Suppressor macrophage (primary cell): ENCODE data around the gene ADGRV1.

ENCODE experiments used
- DNase-seq, 4 experiments: peaks; one replicate each; pipeline ENCODE4 v3.0.0-alpha.2; 2020 to 2022

The ADGRV1 gene

DNA sequence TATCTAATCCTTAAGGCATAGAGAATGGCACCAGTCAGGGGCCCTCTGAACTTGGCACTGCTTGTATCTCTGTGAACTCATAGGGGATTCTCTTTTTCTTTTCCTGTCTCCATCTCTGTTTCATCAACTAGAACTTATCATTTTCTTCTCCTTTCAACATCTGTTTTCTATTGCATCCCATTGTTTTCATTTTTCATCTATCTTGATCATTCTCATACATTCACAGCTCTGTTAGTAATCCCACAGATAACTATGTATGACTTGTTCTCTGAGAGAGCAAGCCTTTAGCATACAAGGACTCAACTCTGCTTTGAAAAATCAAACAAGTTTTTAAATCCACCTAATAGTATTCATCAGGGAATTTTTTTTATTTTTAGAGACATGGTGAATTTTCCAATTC lies 560.2 kb downstream of the ADGRV1 start:
- no peak for DNase-seq

DNA sequence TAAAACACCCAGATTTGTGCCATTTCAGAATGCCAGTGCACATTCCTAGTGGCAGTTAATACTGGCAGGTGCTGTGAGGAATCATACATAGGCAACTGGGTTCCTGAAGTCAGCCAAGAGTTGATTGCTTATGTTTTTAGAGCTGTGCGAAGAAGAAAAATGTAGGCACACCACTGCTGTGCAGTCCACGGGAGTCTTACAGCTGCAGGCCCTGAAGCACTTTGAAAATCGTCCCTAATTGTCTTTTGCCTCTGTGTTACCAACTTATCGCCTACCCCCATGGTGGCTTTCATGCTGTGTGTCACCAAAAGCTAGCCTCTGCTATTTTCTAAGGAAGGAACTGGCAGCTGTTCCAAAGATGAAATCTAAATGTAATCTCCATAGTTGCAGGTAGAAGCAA lies 560.6 kb downstream of the ADGRV1 start:
- no peak for DNase-seq

DNA sequence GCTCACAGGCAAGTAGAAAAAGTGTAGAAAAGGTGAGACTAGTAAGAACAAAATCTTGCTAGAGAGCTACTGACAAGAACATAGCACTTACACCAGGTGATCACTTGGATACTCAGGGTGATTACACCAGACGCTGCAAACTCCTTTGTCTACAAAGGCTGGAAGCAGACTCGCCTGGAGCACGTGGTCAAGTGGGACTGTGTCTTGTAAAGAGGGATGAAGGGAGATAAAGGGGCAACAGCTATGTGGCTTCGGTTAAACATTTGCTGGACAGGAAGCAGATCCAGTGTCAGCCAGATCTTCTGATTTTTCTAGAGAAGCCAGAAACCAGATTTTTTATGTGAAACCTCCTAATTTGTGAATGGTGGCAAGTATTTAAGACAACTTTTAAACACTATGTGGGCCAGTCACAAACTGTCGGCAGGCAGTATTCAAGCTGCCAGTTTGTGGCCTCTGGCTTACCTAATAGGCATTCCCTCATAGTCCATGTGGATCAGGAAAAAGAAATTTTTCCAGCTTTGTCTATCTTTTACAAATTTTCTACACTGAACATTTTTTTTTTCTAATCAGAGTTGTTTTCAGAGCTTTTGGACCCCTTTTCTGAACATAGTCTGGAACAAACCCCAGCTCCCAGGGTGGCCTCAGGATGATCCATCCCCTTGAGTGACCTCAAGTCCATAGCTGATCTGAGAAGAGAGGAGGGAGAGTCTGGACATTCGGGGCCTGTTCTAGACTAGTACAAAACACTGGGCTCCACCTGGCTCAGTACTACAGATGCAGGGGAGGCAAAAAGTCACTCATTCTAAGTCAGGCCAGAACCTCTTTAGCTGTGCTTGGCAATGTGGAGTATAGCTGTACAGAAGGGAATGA lies 561.6 kb downstream of the ADGRV1 start:
- DNase-seq: no peak

DNA sequence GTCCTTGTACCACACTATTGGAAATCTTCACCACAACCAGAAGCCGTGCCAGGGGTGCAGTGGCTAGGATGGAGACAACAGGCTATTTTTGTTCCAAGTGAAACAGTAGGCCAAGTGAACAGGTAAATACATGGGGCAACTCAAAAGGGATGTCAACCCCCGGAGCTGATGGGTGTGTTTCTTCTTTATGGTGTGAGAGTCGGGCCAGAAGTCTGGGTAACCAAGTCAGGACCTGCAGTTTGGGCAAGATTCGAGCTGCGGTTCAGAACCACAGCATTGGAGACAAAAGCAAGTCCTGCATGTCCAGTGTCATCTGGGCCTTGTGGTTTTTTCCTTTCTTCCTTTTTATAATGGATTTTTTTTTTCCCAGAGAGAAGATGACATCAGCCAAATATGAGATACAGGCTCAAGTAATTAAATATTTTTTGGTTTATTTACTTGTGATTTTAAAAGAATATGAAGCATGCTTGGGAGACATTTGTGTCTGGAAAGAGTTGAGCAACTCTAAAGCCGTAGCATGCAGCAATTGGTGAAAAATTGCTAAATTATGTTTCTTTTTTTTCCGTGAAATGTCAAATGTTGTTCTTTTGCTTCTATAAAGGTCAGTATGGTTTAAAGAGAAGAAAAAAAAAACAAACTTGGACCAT lies 562.9 kb downstream of the ADGRV1 start:
- no peak for DNase-seq

DNA sequence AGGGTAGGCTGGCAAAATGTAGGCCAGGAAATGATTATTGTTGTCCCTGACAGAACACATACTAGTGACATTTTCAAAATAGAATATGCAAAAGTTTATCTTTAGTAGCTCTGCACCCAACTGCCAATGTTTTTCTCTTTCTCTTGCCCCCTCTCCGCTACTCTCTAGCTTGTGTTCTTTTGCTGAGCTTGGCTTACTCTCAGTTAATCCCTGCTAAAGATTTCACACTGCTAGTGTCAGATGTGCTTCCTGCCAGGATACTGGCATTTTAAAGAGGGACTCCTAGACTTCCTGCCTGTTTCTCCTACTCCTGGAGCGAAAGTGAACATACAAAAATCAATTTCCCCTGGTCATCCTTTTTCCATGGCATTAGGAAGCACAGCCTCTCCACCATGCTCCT lies 564.1 kb downstream of the ADGRV1 start:
- DNase-seq: no peak

DNA sequence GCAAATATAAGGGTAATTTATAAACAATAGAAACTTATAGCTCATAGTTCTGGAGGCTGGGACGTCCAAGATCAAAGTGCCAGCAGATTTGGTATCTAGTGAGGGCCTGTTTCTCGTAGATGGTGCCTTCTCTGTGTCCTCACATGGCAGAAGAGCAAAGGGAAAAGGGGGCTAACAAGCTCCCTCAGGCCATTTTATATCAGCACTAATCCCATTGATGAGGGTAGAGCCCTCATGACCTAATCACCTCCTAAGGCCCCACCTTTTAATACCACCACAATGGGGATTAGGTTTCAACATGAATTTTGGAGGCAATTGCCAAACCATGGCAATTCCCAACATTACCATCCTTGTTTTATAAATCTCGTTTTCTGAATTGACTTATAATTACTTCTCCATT lies 564.7 kb downstream of the ADGRV1 start:
- no peak for DNase-seq

DNA sequence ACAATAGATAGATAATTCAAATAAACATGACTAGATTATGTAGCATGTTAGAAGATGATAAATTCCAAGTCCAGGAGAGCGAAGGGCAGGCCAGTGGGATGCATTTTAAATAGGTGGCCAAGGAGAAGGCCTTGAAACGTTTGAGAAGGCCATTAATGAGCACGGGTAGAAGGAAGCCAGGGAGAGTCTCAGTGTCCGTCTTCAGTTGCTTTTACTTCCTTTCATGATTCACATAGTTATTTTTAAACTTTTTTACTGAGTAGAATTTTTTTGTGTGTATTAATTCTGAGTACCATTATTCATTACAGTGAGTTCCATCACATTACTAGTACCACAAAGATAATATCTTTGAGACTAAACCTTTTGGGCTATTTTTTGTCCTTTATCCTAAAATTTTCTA lies 565.3 kb downstream of the ADGRV1 start:
- DNase-seq: peak in 3 of 4 experiments; percentile 25 to 55 (median 44)

DNA sequence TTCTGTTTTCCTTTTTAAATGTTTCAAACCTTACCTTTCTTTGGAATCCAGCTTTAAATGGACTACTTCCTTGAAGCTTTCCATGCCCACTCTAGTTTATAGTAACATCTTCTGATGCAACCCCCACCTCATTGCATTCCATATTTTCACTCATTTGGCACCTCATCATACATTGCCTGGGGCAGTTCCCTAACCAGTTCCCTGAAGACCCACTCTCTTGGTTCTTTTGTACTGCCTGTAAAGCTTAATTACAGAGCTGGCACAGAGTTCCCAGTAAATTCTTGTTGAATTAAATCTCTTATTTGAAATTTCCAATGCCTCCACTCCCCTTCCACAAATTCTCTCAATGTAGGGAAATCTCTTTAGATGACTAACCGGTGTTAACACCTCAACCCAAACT lies 567.3 kb downstream of the ADGRV1 start:
- DNase-seq: no peak

DNA sequence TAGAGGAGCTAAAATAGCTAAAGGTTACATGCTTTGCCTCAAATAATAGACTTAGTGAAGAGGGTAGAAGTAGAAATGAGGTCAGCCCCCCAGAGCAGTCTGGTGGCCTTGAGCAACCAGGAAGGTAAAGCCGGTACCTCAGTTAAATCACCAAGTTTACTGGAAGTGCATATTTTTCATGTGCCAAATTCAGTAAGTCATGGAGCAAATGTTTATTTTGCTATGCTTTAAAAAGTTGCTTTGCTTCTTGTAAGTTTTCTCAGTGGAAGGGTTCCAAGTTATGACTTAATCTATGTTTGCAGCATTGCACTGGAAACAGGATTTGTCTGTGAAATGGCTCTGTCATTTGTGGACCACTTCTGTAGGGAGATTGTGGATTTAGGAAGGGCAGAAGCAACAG lies 567.9 kb downstream of the ADGRV1 start:
- DNase-seq: no peak

DNA sequence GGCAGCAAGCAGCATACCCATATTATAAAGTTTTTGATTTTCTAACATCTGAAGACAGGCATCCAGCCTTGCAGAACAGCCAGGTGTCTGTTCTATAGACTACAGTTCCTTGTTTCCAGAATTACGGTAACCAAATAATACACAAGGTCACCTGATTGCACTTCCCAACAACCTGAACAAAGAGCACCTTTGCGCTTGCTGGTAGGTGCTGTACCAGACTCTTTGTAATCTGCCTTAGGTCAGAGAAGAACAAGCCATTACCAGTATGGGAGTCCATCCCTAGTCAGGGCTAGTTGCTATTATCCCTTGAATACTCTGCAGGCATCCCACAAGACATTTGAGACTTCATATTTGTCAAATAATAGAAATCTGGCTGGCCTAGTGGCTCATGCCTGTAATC lies 568.3 kb downstream of the ADGRV1 start:
- DNase-seq: no peak

DNA sequence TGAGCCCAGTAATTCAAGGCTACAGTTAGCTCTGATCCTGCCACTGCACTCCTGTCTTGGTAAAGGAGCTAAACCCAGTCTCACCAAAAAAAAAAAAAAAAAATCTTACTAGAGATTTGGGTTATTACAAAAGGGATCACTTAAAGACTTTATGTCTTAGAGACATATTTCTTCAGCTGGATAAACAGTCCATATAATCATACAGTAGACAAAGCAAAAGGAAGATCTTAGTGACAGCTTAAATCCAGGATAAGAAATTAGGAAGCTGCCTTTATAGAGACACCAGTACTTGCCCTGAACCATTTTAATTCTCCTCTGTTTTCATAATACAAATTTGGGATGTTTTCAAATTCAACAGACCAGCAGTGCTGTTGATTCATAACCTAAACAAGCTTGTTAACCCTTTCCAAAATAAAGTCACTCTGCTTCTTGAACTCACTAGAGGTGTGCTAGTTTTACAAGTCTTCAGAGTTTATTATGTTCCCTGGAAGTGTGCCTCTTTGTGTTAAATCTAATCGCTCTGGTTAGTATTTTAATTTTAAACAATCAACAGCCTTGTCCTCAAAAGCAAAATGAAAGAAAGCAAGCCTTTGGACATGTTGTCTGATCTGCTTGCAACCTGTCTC lies 569.0 kb downstream of the ADGRV1 start:
- no peak for DNase-seq

DNA sequence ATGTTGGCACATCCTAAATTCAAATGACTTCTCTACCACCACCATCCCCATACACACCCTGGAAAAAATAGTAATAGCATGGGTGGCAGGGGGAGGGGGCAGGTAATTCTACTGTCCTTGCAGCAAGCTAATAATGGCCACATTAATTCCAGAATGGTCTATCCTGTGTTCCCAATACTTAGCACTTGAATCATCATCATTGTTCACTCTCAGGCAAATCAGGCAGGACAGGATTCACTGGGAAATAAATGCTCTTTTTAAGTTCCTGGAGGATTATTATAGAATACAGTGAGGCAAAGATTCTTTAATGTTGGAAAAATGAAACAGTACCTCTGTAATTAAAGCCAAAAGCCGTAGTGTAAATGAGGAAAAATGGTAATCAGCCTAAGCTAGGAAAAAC lies 570.0 kb downstream of the ADGRV1 start:
- DNase-seq: no peak

DNA sequence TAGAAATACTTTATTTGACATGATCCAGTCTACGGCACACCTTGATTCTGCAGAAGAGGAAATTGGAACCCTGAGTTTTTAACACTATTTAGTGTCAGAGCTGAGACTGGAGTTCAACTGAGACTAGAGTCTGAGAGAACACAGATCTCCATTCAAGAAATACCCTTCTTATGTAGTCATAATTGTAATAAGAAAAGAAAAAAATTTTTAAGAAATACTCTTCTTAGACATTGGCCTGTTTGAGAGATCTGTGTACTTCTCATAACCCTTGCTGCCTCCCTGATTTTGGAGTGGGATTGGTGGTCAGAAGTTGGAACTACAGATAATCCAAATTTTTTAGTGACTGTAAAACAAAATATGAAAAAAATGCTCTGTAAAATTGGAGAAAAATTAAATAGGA lies 571.2 kb downstream of the ADGRV1 start:
- no peak for DNase-seq

DNA sequence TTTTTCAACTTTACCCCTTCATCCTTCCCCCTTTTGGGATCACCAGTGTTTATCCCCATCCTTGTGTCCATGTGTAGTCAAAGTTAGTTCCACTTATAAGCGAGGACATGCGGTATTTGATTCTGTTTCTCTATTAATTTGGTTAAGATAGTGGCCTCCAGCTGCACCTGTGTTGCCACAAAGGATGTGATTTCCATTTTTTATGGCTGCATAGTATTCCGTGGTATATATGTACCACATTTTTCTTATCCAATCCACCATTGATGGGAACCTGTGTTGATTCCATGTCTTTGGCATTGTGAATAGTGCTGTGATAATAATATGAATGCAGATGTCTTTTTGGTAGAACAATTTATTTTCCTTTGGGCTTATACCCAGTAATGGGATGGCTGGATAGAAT lies 572.2 kb downstream of the ADGRV1 start:
- no peak for DNase-seq

DNA sequence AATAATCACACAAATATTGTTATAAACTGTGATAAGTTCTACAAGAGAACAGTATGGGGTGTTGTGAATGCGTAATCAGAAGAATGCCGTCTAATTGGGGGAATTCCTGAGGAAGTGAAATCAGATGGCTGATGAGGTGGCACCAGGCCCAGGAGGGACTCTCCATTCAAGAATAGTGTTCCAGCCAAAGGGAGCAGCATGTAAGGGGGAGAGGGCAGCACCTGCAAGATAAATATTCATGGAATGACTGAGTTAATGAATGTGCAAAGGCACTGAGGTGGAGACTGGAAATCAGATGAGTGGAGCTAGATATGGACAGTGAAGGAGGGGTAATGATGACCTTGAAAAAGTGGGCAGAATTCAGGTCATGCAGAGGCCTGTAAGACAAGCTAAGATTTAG lies 574.0 kb downstream of the ADGRV1 start:
- peak; percentile 25 to 61 (median 52) for DNase-seq

DNA sequence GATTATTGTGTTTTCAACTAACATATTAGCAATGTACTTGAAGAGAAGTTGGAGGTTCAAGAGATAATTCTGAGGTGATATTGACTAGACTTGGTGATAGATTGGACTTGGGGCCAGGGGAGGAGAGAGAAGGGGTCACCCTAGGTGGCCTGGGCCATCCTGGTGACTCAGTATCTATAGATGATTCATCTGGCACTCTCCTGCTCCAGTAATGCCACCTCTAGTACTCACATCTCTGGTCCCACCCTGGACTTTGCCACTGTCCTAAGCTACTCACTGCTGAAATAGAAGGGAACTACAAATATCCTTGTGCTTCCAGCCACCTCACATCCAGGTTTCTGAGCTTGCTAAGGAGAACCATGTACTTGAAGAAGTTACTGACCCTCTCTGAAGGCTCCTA lies 574.6 kb downstream of the ADGRV1 start:
- DNase-seq: no peak

DNA sequence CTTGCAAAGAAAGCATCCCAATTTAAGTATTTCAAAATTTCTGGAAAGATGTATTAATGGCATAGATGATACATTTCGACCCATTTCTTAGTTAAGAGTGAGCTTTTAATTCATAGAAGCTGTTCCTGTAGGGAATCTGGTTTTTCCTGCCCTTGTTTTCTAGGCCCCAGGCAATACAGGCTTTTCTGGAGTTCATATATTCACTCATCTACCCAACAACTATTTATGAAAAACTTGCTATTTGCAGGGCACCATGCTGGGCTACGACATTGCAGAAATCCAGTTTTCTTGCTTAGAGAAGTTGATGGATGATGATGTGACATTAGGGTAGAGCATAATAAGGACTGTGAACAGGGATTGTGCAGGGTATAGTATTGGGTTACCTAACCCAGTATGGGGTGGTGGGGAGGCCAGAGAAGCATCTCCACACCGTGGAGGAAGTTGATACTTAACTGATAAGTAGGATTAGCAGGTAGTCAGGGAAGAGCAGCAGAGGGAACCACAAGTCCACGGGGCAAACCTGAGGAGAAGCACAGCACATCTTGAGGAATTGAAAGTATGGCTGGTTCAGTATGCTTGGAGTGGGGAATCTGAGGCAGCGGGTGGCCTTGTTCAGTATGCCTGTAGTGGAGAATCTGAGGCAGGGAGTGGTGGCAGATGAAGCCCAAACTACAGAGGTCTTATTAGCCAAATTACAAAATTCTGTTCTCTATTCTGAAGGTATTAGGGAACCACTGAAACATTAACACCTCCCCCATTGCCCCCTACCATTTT lies 577.1 kb downstream of the ADGRV1 start:
- DNase-seq: no peak

DNA sequence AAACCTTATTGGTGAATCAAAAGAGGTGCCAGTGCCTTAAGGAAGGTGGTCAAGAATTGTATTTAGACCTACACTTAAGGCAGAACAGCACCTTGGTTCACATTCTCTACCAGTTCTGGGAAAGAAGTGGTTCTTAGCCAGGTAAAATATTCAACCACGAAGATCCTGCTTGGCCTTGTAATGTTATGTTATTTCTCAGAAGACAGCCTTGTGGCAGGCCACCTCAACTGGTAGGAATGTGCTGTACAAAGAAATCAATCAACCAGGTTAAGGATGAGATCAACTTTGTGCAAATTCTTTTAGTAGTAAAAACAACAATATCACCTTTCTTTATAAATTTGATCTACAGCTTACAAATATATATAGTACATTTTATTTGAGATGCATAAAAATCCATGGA lies 577.7 kb downstream of the ADGRV1 start:
- DNase-seq: no peak

DNA sequence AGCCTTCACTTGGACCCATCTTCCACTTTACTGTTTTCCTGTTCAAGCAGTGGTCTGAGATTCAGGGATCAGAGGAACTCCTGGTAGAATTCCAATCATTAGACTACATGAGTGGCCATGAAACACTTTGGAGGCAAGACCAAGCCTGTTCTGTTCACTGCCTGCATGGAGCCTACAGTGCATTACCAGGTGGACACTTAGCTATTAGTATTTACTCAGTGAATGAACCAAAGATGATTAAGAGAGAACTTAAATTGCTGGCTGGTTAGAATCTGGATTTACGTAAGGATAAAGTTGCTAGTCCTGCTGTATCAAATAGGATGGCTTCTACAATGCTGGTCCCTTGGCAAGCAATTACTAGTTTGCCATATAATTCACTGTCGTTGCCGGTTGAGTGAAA lies 579.0 kb downstream of the ADGRV1 start:
- no peak for DNase-seq

DNA sequence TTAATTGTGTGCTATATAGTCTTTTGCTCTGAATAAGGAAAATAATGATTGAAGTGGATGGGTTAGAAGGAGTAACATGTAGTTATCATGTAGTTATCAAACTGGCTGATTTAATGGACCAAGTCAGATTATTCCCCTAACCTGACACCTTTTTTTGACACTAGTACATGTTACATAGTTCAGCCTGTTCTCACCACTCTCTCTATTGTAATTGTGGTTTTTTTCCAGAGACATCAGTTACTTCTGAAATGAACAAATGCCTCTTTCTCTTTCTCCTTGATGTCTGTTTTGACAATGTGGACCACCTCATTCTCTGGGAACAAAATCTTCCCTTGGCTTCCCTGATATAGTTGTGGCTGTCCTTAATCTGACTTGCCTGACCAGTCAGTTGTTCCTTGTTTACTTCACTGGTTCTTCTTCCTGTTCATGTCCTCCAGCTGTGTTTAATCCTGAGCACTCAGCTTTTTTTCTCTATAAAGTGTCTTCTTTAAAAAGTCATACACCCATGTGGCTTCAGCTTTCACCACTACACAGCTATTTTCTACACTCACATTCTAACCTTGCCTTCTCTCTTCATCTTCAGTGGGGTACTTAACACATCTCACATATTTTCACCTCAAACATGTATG lies 581.1 kb downstream of the ADGRV1 start:
- DNase-seq: peak; percentile 36 to 74 (median 50)

DNA sequence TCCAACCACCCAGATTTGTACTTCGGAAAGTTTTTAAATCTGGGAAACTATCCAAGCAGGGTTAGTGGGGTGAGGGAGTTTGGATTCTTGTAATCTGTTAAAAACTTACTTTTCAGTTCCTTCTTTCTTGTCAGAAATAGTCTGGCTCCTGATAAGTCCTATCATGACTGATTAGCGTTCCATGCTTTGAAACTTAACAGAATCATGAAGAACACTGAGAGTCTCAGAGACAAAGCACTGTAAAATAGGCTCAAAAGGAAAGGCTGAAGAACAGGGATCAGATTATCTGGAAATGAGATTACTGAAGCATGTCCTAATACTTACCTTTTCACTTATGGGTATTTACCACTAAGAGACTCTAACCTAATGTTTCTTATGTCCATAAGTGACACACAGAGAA lies 582.1 kb downstream of the ADGRV1 start:
- no peak for DNase-seq

DNA sequence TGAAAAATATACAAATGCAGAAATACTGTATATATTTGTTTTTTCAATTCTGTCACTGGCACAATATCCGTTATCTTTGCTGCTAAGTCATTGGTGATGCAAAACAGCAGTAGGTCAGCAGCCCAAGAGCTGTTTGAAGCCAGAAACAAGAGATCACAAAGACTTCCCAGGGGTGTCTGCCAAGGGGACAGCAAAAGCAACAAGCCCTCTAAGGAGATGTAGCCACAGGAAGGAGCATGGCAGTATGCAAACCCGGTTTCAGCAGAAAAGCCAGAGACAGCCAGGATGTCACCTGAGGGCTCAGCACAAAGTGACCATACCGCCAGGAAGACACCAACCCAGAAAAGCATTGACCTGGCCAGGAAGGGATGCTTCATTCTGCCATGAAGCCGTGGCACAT lies 583.0 kb downstream of the ADGRV1 start:
- DNase-seq: no peak

DNA sequence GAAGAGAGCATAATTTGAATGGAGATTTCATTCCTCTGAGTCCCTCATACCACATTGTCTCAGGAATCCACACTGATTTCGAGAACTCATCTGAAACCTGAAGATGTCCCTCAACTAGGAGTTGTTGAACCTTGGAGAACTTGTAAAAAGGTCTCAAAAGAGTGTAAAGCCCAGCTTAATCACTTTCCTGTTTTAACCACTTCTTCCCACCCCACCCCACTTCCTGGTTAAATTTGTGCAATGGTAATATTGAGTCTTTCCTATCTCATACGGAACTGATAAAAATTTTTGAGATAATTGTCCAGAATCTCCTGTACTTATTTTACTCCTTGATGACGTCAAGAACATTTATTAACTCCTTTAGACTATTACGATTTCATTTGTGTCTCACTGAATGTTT lies 583.8 kb downstream of the ADGRV1 start:
- DNase-seq: no peak
